Measurements from ENCODE around the gene QRICH2.
"Not testable (repeated sequence)": the region's sequence is repeated elsewhere in the genome, so short reads cannot be mapped to it uniquely, and the experiment has no call there.

The QRICH2 gene

GRCh38 chr17:76307966-76308338 is at the start of gene QRICH2:
Gene QRICH2 (minus strand): TSS chr17:76308276. CDS start chr17:76307998, 278 bp downstream.
- H3K36me3 ChIP-seq (ENCODE audit: control insufficient read depth, insufficient read depth, low read length): peaks cover 26% of the 10 kb centered on the region
- no peak within 1 kb of the TSS for H3K4me3 ChIP-seq (ENCODE audit: low read depth, low read length)
- no peaks in the 10 kb centered on the region for H3K27me3 ChIP-seq (ENCODE audit: control insufficient read depth, insufficient read depth, low read length)
- H3K9ac ChIP-seq (ENCODE audit: low read depth, low read length): no peak within 1 kb of the TSS
- H3K9me3 ChIP-seq (ENCODE audit: control insufficient read depth, insufficient read depth, low read length): no peaks in the 10 kb centered on the region
- H3K27ac ChIP-seq (ENCODE audit: low read depth, low read length): no peak within 1 kb of the TSS
- H3K4me1 ChIP-seq (ENCODE audit: control insufficient read depth, insufficient read depth, low read length): no peaks in the 10 kb centered on the region

- no peaks in the 10 kb centered on the region for H3K27me3 ChIP-seq (ENCODE audit: control insufficient read depth, insufficient read depth, low read length)
- no peak overlapping the region for H3K4me3 ChIP-seq (ENCODE audit: low read depth, low read length)
- H3K9ac ChIP-seq (ENCODE audit: low read depth, low read length): no peak overlapping the region
- H3K27ac ChIP-seq (ENCODE audit: low read depth, low read length): no peak overlapping the region
- no peaks in the 10 kb centered on the region for H3K9me3 ChIP-seq (ENCODE audit: control insufficient read depth, insufficient read depth, low read length)
- no peaks in the 10 kb centered on the region for H3K36me3 ChIP-seq (ENCODE audit: control insufficient read depth, insufficient read depth, low read length)
- H3K4me1 ChIP-seq (ENCODE audit: control insufficient read depth, insufficient read depth, low read length): 0 out of 2 replicates have a peak, but pooled peaks cover 3% of the 10 kb centered on the region
Observed at GRCh38 chr17:76357597-76358158, 49.6 kb upstream of the QRICH2 start.

GRCh38 chr17:76356803-76357456 is 48.9 kb upstream of the QRICH2 start:
- Histone ChIP-seq H3K4me1 (ENCODE audit: control insufficient read depth, insufficient read depth, low read length) (0 out of 2 replicates have a peak, but pooled peaks cover 3% of the 10 kb centered on the region), H3K27ac (ENCODE audit: low read depth, low read length) (no peak overlapping the region), H3K36me3 (ENCODE audit: control insufficient read depth, insufficient read depth, low read length) (no peaks in the 10 kb centered on the region)

GRCh38 chr17:76354747-76355310 is 46.8 kb upstream of the QRICH2 start:
- Histone ChIP-seq H3K4me1 (ENCODE audit: control insufficient read depth, insufficient read depth, low read length) (0 out of 2 replicates have a peak, but pooled peaks cover 3% of the 10 kb centered on the region), H3K9ac (ENCODE audit: low read depth, low read length) (no peak overlapping the region), H3K27me3 (ENCODE audit: control insufficient read depth, insufficient read depth, low read length) (no peaks in the 10 kb centered on the region), H3K9me3 (ENCODE audit: control insufficient read depth, insufficient read depth, low read length) (no peaks in the 10 kb centered on the region), H3K27ac (ENCODE audit: low read depth, low read length) (no peak overlapping the region), H3K36me3 (ENCODE audit: control insufficient read depth, insufficient read depth, low read length) (no peaks in the 10 kb centered on the region), H3K4me3 (ENCODE audit: low read depth, low read length) (no peak overlapping the region)

More at GRCh38 chr17:76356803-76357456, 48.9 kb upstream of the QRICH2 start:
- H3K9ac ChIP-seq (ENCODE audit: low read depth, low read length): no peak overlapping the region
- no peaks in the 10 kb centered on the region for H3K27me3 ChIP-seq (ENCODE audit: control insufficient read depth, insufficient read depth, low read length)
- no peaks in the 10 kb centered on the region for H3K9me3 ChIP-seq (ENCODE audit: control insufficient read depth, insufficient read depth, low read length)
- H3K4me3 ChIP-seq (ENCODE audit: low read depth, low read length): no peak overlapping the region

- peak overlapping the region; percentile 98 for H3K27ac ChIP-seq (ENCODE audit: low read depth, low read length)
- H3K9ac ChIP-seq (ENCODE audit: low read depth, low read length): peak overlapping the region; percentile 99
- 0 out of 2 replicates have a peak, but pooled peaks cover 3% of the 10 kb centered on the region for H3K4me1 ChIP-seq (ENCODE audit: control insufficient read depth, insufficient read depth, low read length)
- H3K36me3 ChIP-seq (ENCODE audit: control insufficient read depth, insufficient read depth, low read length): no peaks in the 10 kb centered on the region
- no peaks in the 10 kb centered on the region for H3K9me3 ChIP-seq (ENCODE audit: control insufficient read depth, insufficient read depth, low read length)
- H3K27me3 ChIP-seq (ENCODE audit: control insufficient read depth, insufficient read depth, low read length): no peaks in the 10 kb centered on the region
- H3K4me3 ChIP-seq (ENCODE audit: low read depth, low read length): peak overlapping the region; percentile 80
Observed at GRCh38 chr17:76354317-76354729, 46.2 kb upstream of the QRICH2 start.

GRCh38 chr17:76353599-76354316 is 45.7 kb upstream of the QRICH2 start, which contains the start of gene PRPSAP1:
Gene PRPSAP1 (minus strand): TSS chr17:76353916. CDS start chr17:76353703, 213 bp downstream.
- no peaks in the 10 kb centered on the region for H3K9me3 ChIP-seq (ENCODE audit: control insufficient read depth, insufficient read depth, low read length)
- 0 out of 2 replicates have a peak, but pooled peaks cover 3% of the 10 kb centered on the region for H3K4me1 ChIP-seq (ENCODE audit: control insufficient read depth, insufficient read depth, low read length)
- H3K4me3 ChIP-seq (ENCODE audit: low read depth, low read length): peak within 1 kb of the TSS; percentile 80
- H3K27ac ChIP-seq (ENCODE audit: low read depth, low read length): peak within 1 kb of the TSS; percentile 98
- peak within 1 kb of the TSS; percentile 99 for H3K9ac ChIP-seq (ENCODE audit: low read depth, low read length)
- no peaks in the 10 kb centered on the region for H3K36me3 ChIP-seq (ENCODE audit: control insufficient read depth, insufficient read depth, low read length)
- H3K27me3 ChIP-seq (ENCODE audit: control insufficient read depth, insufficient read depth, low read length): no peaks in the 10 kb centered on the region

- no peaks in the 10 kb centered on the region for H3K9me3 ChIP-seq (ENCODE audit: control insufficient read depth, insufficient read depth, low read length)
- no peaks in the 10 kb centered on the region for H3K27me3 ChIP-seq (ENCODE audit: control insufficient read depth, insufficient read depth, low read length)
- no peaks in the 10 kb centered on the region for H3K36me3 ChIP-seq (ENCODE audit: control insufficient read depth, insufficient read depth, low read length)
- peak overlapping the region; percentile 99; the same call in 1 of the 2 replicates for H3K9ac ChIP-seq (ENCODE audit: low read depth, low read length)
- H3K27ac ChIP-seq (ENCODE audit: low read depth, low read length): peak overlapping the region; percentile 98
- H3K4me1 ChIP-seq (ENCODE audit: control insufficient read depth, insufficient read depth, low read length): 0 out of 2 replicates have a peak, but pooled peaks cover 3% of the 10 kb centered on the region
- H3K4me3 ChIP-seq (ENCODE audit: low read depth, low read length): peak overlapping the region; percentile 80
Observed at GRCh38 chr17:76353004-76353598, 45.0 kb upstream of the QRICH2 start.

- H3K36me3 ChIP-seq (ENCODE audit: control insufficient read depth, insufficient read depth, low read length): peaks cover 6% of the 10 kb centered on the region
- no peaks in the 10 kb centered on the region for H3K27me3 ChIP-seq (ENCODE audit: control insufficient read depth, insufficient read depth, low read length)
- H3K4me1 ChIP-seq (ENCODE audit: control insufficient read depth, insufficient read depth, low read length): 0 out of 2 replicates have a peak, but pooled peaks cover 3% of the 10 kb centered on the region
- H3K9me3 ChIP-seq (ENCODE audit: control insufficient read depth, insufficient read depth, low read length): no peaks in the 10 kb centered on the region
- no peak overlapping the region for H3K9ac ChIP-seq (ENCODE audit: low read depth, low read length)
- no peak overlapping the region for H3K27ac ChIP-seq (ENCODE audit: low read depth, low read length)
- H3K4me3 ChIP-seq (ENCODE audit: low read depth, low read length): no peak overlapping the region
Observed at GRCh38 chr17:76351526-76352071, 43.5 kb upstream of the QRICH2 start.

GRCh38 chr17:76350463-76350862 is 42.4 kb upstream of the QRICH2 start:
- Histone ChIP-seq H3K27ac (ENCODE audit: low read depth, low read length) (no peak overlapping the region), H3K9me3 (ENCODE audit: control insufficient read depth, insufficient read depth, low read length) (no peaks in the 10 kb centered on the region), H3K4me3 (ENCODE audit: low read depth, low read length) (no peak overlapping the region), H3K36me3 (ENCODE audit: control insufficient read depth, insufficient read depth, low read length) (peaks cover 18% of the 10 kb centered on the region), H3K27me3 (ENCODE audit: control insufficient read depth, insufficient read depth, low read length) (no peaks in the 10 kb centered on the region), H3K9ac (ENCODE audit: low read depth, low read length) (no peak overlapping the region), H3K4me1 (ENCODE audit: control insufficient read depth, insufficient read depth, low read length) (0 out of 2 replicates have a peak, but pooled peaks cover 3% of the 10 kb centered on the region)

- H3K9ac ChIP-seq (ENCODE audit: low read depth, low read length); H3K27ac ChIP-seq (ENCODE audit: low read depth, low read length); H3K9me3 ChIP-seq (ENCODE audit: control insufficient read depth, insufficient read depth, low read length); H3K27me3 ChIP-seq (ENCODE audit: control insufficient read depth, insufficient read depth, low read length); H3K4me1 ChIP-seq (ENCODE audit: control insufficient read depth, insufficient read depth, low read length); H3K4me3 ChIP-seq (ENCODE audit: low read depth, low read length): not testable (repeated sequence)
- peaks cover 33% of the 10 kb centered on the region for H3K36me3 ChIP-seq (ENCODE audit: control insufficient read depth, insufficient read depth, low read length)
Observed at GRCh38 chr17:76346936-76347335, 38.9 kb upstream of the QRICH2 start.
